Skin of body (tissue), 2 donors: Measurements from ENCODE around the gene POFUT2. TPM values are rescaled to one million over a fixed set of nuclear protein-coding genes. Genes with fewer than 3 reads are reported as not detected.

ENCODE experiments used
- DNase-seq: peaks from one replicate; lab custom pipeline; 2025; lab: John Stamatoyannopoulos, UW
- total RNA-seq: library from RNA; depleted of rRNA; stranded (reverse); fragments of >200 nt; gene quantifications from one replicate; pipeline ENCODE4 v1.2.3, GENCODE V29; 2014

Gene POFUT2
- total RNA-seq, 1 donor from 2014 or later = 31.3 TPM

- no peak for DNase-seq
These were observed 23.4 kb downstream of the POFUT2 start for GRCh38 chr21:45264146-45264911.

GRCh38 chr21:45263534-45263933 lies 24.2 kb downstream of the POFUT2 start:
- DNase-seq = no peak

- DNase-seq = no peak
These were observed 25.1 kb downstream of the POFUT2 start for GRCh38 chr21:45262616-45263015.

GRCh38 chr21:45262041-45262581 lies 25.6 kb downstream of the POFUT2 start:
- no peak for DNase-seq

GRCh38 chr21:45261093-45261492 lies 26.6 kb downstream of the POFUT2 start:
- no peak for DNase-seq

GRCh38 chr21:45260191-45260825 lies 27.4 kb downstream of the POFUT2 start:
- DNase-seq = no peak

GRCh38 chr21:45259206-45259840 lies 28.4 kb downstream of the POFUT2 start:
- no peak for DNase-seq

- DNase-seq = no peak
These were observed 29.2 kb downstream of the POFUT2 start for GRCh38 chr21:45258466-45258865.

GRCh38 chr21:45257673-45258341 lies 29.9 kb downstream of the POFUT2 start:
- DNase-seq = no peak

GRCh38 chr21:45256912-45257672 lies 30.6 kb downstream of the POFUT2 start:
- DNase-seq = no peak

- no peak for DNase-seq
These were observed 31.4 kb downstream of the POFUT2 start for GRCh38 chr21:45256021-45256911.

- DNase-seq = no peak
These were observed 32.2 kb downstream of the POFUT2 start for GRCh38 chr21:45255381-45256020.

GRCh38 chr21:45254460-45254930 lies 33.2 kb downstream of the POFUT2 start:
- DNase-seq = no peak

- DNase-seq = no peak
These were observed 33.8 kb downstream of the POFUT2 start for GRCh38 chr21:45253633-45254459.

- DNase-seq = no peak
These were observed 34.5 kb downstream of the POFUT2 start for GRCh38 chr21:45253180-45253579.

- no peak for DNase-seq
These were observed 35.2 kb downstream of the POFUT2 start for GRCh38 chr21:45252448-45252925.

GRCh38 chr21:45251635-45252447 lies 35.9 kb downstream of the POFUT2 start:
- DNase-seq = no peak
